GM23338 (cell line): ENCODE results near the gene STARD3. TPM values are rescaled to one million over a fixed set of nuclear protein-coding genes. Genes with fewer than 3 reads are reported as not detected.

Experiments used
- ATAC-seq: fragments of 200-7000 bp; cut with Tn5 transposase; 3 replicates; pipeline ENCODE4 v1.9.1; 2020
- DNase-seq: peaks from one replicate; pipeline ENCODE4 v3.0.0-alpha.2; 2015; ENCODE audit warnings: low spot score
- H2AFZ ChIP-seq: fragments of 200-600 bp; sonication (generic); 2 replicates; pipeline ENCODE4 v1.8.0; 2016; ENCODE audit warnings: antibody characterized with exemption, mild to moderate bottlenecking, moderate library complexity
- H3F3A ChIP-seq: fragments of 200-600 bp; sonication (generic); replicated peaks from 2 replicates; pipeline ENCODE4 v1.8.0; 2017; ENCODE audit warnings: antibody characterized with exemption, mixed run types, low read depth
- H3K27ac ChIP-seq: fragments of 200-600 bp; sonication (generic); 2 replicates; pipeline ENCODE4 v1.6.1; 2016; ENCODE audit warnings: low read depth
- H3K27me3 ChIP-seq: fragments of 200-600 bp; sonication (generic); 2 replicates; pipeline ENCODE4 v1.8.0; 2016; ENCODE audit warnings: mild to moderate bottlenecking, mixed run types, moderate library complexity; ENCODE audit not compliant: insufficient read depth
- H3K36me3 ChIP-seq: fragments of 200-600 bp; sonication (generic); 2 replicates; pipeline ENCODE4 v1.8.0; 2016; ENCODE audit warnings: mild to moderate bottlenecking; ENCODE audit not compliant: insufficient read depth
- H3K4me1 ChIP-seq: fragments of 200-600 bp; sonication (generic); 2 replicates; pipeline ENCODE4 v1.8.0; 2016; ENCODE audit warnings: mild to moderate bottlenecking, moderate library complexity; ENCODE audit not compliant: insufficient read depth
- H3K4me2 ChIP-seq: fragments of 200-600 bp; sonication (generic); 2 replicates; pipeline ENCODE4 v1.7.1; 2017; ENCODE audit warnings: mixed run types
- H3K4me3 ChIP-seq: fragments of 200-600 bp; sonication (generic); 2 replicates; pipeline ENCODE4 v1.6.1; 2016; ENCODE audit warnings: mixed run types
- H3K79me2 ChIP-seq: fragments of 200-600 bp; sonication (generic); replicated peaks from 2 replicates; pipeline ENCODE4 v1.8.0; 2017; ENCODE audit warnings: mild to moderate bottlenecking; ENCODE audit not compliant: insufficient read depth
- H3K9me2 ChIP-seq: fragments of 200-600 bp; sonication (generic); 2 replicates; pipeline ENCODE4 v1.8.0; 2017; ENCODE audit not compliant: insufficient read depth
- H4K20me1 ChIP-seq: fragments of 200-600 bp; sonication (generic); replicated peaks from 2 replicates; pipeline ENCODE4 v1.8.0; 2017; ENCODE audit warnings: mild to moderate bottlenecking; ENCODE audit not compliant: insufficient read depth
- H3K27ac Mint-ChIP-seq: 2 replicates; pipeline ENCODE4 v1.8.0; 2020; ENCODE audit warnings: inconsistent platforms, mild to moderate bottlenecking, moderate library complexity, mixed read lengths
- H3K27me3 Mint-ChIP-seq: 3 replicates; pipeline ENCODE4 v1.8.0; 2022; ENCODE audit warnings: low read depth, mild to moderate bottlenecking, moderate library complexity, mixed read lengths, inconsistent platforms; ENCODE audit not compliant: insufficient read depth, poor library complexity
- H3K36me3 Mint-ChIP-seq: 3 replicates; pipeline ENCODE4 v1.8.0; 2021; ENCODE audit warnings: low read depth, mild to moderate bottlenecking, inconsistent platforms, moderate library complexity, mixed read lengths
- H3K4me1 Mint-ChIP-seq: 3 replicates; pipeline ENCODE4 v1.8.0; 2020; ENCODE audit warnings: mild to moderate bottlenecking, inconsistent platforms, mixed read lengths
- H3K4me3 Mint-ChIP-seq: 3 replicates; pipeline ENCODE4 v1.8.0; 2021; ENCODE audit warnings: moderate library complexity, mild to moderate bottlenecking, inconsistent platforms, mixed read lengths
- H3K9me3 Mint-ChIP-seq: 3 replicates; pipeline ENCODE4 v1.8.0; 2020; ENCODE audit warnings: moderate library complexity, mild to moderate bottlenecking, inconsistent platforms, mixed read lengths
- CREB1 ChIP-seq: fragments of 250-450 bp; sonication (Bioruptor Pico); IDR thresholded peaks from 2 replicates; pipeline ENCODE4 v1.5.0; 2020; ENCODE audit warnings: low read depth, mild to moderate bottlenecking, moderate library complexity
- CTCF ChIP-seq, 2 experiments: fragments of 200-600 bp in 1 of 2; sonication (generic) in 1 of 2; conservative IDR thresholded peaks; 2 replicates each; pipeline versions ENCODE4 v1.5.1 to v1.6.1; 2016 to 2017; ENCODE audit warnings: antibody characterized with exemption in 2 of 2, low read depth in 2 of 2, mild to moderate bottlenecking in 2 of 2, moderate library complexity in 1 of 2
- ETS1 ChIP-seq: IDR thresholded peaks from 2 replicates; pipeline ENCODE4 v1.6.1; 2016; ENCODE audit warnings: antibody characterized with exemption
- EZH2 ChIP-seq: fragments of 200-600 bp; sonication (generic); IDR thresholded peaks from one replicate; pipeline ENCODE4 v1.8.0; 2017; ENCODE audit warnings: antibody characterized with exemption, mild to moderate bottlenecking, low read depth; ENCODE audit not compliant: unreplicated experiment
- EZH2phosphoT487 ChIP-seq: fragments of 200-600 bp; sonication (generic); IDR thresholded peaks from one replicate; pipeline ENCODE4 v1.8.1; 2018; ENCODE audit warnings: antibody characterized with exemption; ENCODE audit not compliant: unreplicated experiment
- JUNB ChIP-seq: IDR thresholded peaks from one replicate; pipeline ENCODE4 v1.6.1; 2016; ENCODE audit warnings: antibody characterized with exemption; ENCODE audit not compliant: unreplicated experiment
- NANOG ChIP-seq: IDR thresholded peaks from 2 replicates; pipeline ENCODE4 v1.6.1; 2016; ENCODE audit warnings: antibody characterized with exemption, borderline replicate concordance
- POLR2AphosphoS5 ChIP-seq: IDR thresholded peaks from 2 replicates; pipeline ENCODE4 v1.6.1; 2016; ENCODE audit warnings: antibody characterized with exemption, low read depth
- REST ChIP-seq: IDR thresholded peaks from one replicate; pipeline ENCODE4 v1.6.1; 2018; ENCODE audit warnings: antibody characterized with exemption; ENCODE audit not compliant: unreplicated experiment
- STAT1 ChIP-seq: IDR thresholded peaks from one replicate; pipeline ENCODE4 v1.6.1; 2016; ENCODE audit warnings: antibody characterized with exemption; ENCODE audit not compliant: unreplicated experiment
- ZNF114 ChIP-seq: fragments of 250-450 bp; sonication (Bioruptor Pico); IDR thresholded peaks from 2 replicates; pipeline ENCODE4 v1.5.0; 2020; ENCODE audit warnings: mild to moderate bottlenecking, moderate library complexity
- ZNF331 ChIP-seq: fragments of 250-450 bp; sonication (Bioruptor Pico); IDR thresholded peaks from 2 replicates; pipeline ENCODE4 v1.5.0; 2020; ENCODE audit warnings: low read depth, mild to moderate bottlenecking, moderate library complexity
- ZNF462 ChIP-seq: fragments of 250-450 bp; sonication (Bioruptor Pico); IDR thresholded peaks from 2 replicates; pipeline ENCODE4 v1.5.0; 2020; ENCODE audit warnings: mild to moderate bottlenecking, moderate library complexity
- polyA plus RNA-seq: library from polyadenylated mRNA; unstranded; fragments of >200 nt; fragmentation: Nextera tagmentation; extraction: Ambion mirVana; gene quantifications from 2 replicates; pipeline ENCODE4 v1.2.1, GENCODE V29; 2016
- total RNA-seq: library from RNA; depleted of rRNA; stranded (reverse); fragments of >200 nt; shearing (Covaris generic); gene quantifications from 2 replicates; pipeline ENCODE4 v1.2.3, GENCODE V29; 2014

STARD3 gene
- total and polyA plus RNA-seq, 2 experiments from 2014 or later: 26.4 to 53.3 TPM

GRCh38 chr17:39611401-39612112 is 25.4 kb upstream of the STARD3 start:
- H3K27me3 Mint-ChIP-seq: peaks cover 76% of the 10 kb centered on the region

More at GRCh38 chr17:39611401-39612112, 25.4 kb upstream of the STARD3 start:
- no peaks in the 10 kb centered on the region for H3K36me3 ChIP-seq
- H3K27me3 ChIP-seq: peaks cover 93% of the 10 kb centered on the region
- H3K9me2 ChIP-seq: no peaks in the 10 kb centered on the region
- H3F3A ChIP-seq: 0 out of 2 replicates have a peak, but pooled peaks cover 13% of the 10 kb centered on the region
- Mint-ChIP-seq H3K4me3 (no peak overlapping the region; the same call in 2 of the 3 replicates), H3K9me3 (no peaks in the 10 kb centered on the region; the same call in 2 of the 3 replicates), H3K36me3 (no peaks in the 10 kb centered on the region; the same call in 2 of the 3 replicates), H3K27ac (no peak overlapping the region), H3K4me1 (peaks cover 13% of the 10 kb centered on the region)
- H2AFZ ChIP-seq: no peak overlapping the region; the same call in 1 of the 2 replicates
- DNase-seq (no peak), ATAC-seq (no peak)
- H3K4me2 ChIP-seq: no peak overlapping the region
- H4K20me1 ChIP-seq: no peaks in the 10 kb centered on the region; the same call in 1 of the 2 replicates
- no peaks in the 10 kb centered on the region for H3K79me2 ChIP-seq
- H3K4me1 ChIP-seq: peaks cover 9% of the 10 kb centered on the region; the same call in 1 of the 2 replicates
- no peak for TF ChIP-seq ZNF114
- TF ChIP-seq ZNF462: no peak
- TF ChIP-seq ZNF331: no peak
- no peak for TF ChIP-seq NANOG
- TF ChIP-seq CTCF (conservative IDR thresholded peaks at IDR 0.05; ENCODE audit: low read depth in 2 of 2): no peak
- TF ChIP-seq STAT1: no peak
- TF ChIP-seq REST: no peak
- TF ChIP-seq EZH2: no peak
- TF ChIP-seq JUNB: no peak
- no peak for TF ChIP-seq CREB1
- no peak for TF ChIP-seq EZH2phosphoT487
- TF ChIP-seq ETS1: no peak
- TF ChIP-seq POLR2AphosphoS5: no peak
- no peak overlapping the region for H3K4me3 ChIP-seq
- no peak overlapping the region for H3K27ac ChIP-seq
